Activated naive CD8-positive, alpha-beta T cell treated with anti-CD3 and anti-CD28 coated beads, Interleukin-2, amount 50 U/mL, for 24 hours (primary cell): ENCODE data around the gene SYN1.
A peak's percentile ranks its signal among the peaks of the same experiment; 100 is the strongest.

Experiments used
- ATAC-seq: fragments of 150-1000 bp; cut with Tn5 transposase; one replicate; pipeline ENCODE4 v1.10.0; 2021
- DNase-seq: peaks from one replicate; pipeline ENCODE4 v3.0.0; 2021
- H3K27ac Mint-ChIP-seq: one replicate; pipeline ENCODE4 v1.8.0; 2021; ENCODE audit warnings: mild to moderate bottlenecking, mixed read lengths
- H3K27me3 Mint-ChIP-seq: one replicate; pipeline ENCODE4 v1.8.0; 2021; ENCODE audit warnings: mixed read lengths
- H3K36me3 Mint-ChIP-seq: one replicate; pipeline ENCODE4 v1.8.0; 2021; ENCODE audit warnings: low read depth, mixed read lengths
- H3K4me1 Mint-ChIP-seq: one replicate; pipeline ENCODE4 v1.8.0; 2021; ENCODE audit warnings: mixed read lengths
- H3K4me3 Mint-ChIP-seq: one replicate; pipeline ENCODE4 v1.8.0; 2021; ENCODE audit warnings: mild to moderate bottlenecking, moderate library complexity, mixed read lengths
- H3K9me3 Mint-ChIP-seq: one replicate; pipeline ENCODE4 v1.8.0; 2021; ENCODE audit warnings: mixed read lengths

The SYN1 gene

GRCh38 chrX:47577424-47577823, 42.2 kb downstream of the SYN1 start:
- no peak for ATAC-seq
- Mint-ChIP-seq H3K9me3 (no peaks in the 10 kb centered on the region), H3K27ac (no peak overlapping the region)

GRCh38 chrX:47576021-47576898, 43.4 kb downstream of the SYN1 start:
- Mint-ChIP-seq H3K4me3 (no peak overlapping the region), H3K27ac (no peak overlapping the region), H3K27me3 (peaks cover 8% of the 10 kb centered on the region), H3K4me1 (peaks cover 23% of the 10 kb centered on the region), H3K36me3 (peaks cover 9% of the 10 kb centered on the region), H3K9me3 (no peaks in the 10 kb centered on the region)
- DNase-seq, result no peak
- ATAC-seq, result no peak

More at GRCh38 chrX:47577424-47577823, 42.2 kb downstream of the SYN1 start:
- H3K27me3 Mint-ChIP-seq, result peaks cover 10% of the 10 kb centered on the region
- peaks cover 32% of the 10 kb centered on the region for H3K4me1 Mint-ChIP-seq
- H3K4me3 Mint-ChIP-seq, result no peak overlapping the region
- H3K36me3 Mint-ChIP-seq, result no peaks in the 10 kb centered on the region
- DNase-seq, result no peak

- peaks cover 8% of the 10 kb centered on the region for H3K27me3 Mint-ChIP-seq
- peaks cover 16% of the 10 kb centered on the region for H3K36me3 Mint-ChIP-seq
- H3K4me3 Mint-ChIP-seq, result no peak overlapping the region
- ATAC-seq (no peak), DNase-seq (no peak)
- H3K4me1 Mint-ChIP-seq, result peaks cover 16% of the 10 kb centered on the region
- no peak overlapping the region for H3K27ac Mint-ChIP-seq
- H3K9me3 Mint-ChIP-seq, result no peaks in the 10 kb centered on the region
These were observed 44.9 kb downstream of the SYN1 start for GRCh38 chrX:47574547-47575301.

- Mint-ChIP-seq H3K27ac (no peak overlapping the region), H3K27me3 (peaks cover 8% of the 10 kb centered on the region), H3K36me3 (peaks cover 16% of the 10 kb centered on the region), H3K4me3 (no peak overlapping the region), H3K4me1 (peaks cover 13% of the 10 kb centered on the region), H3K9me3 (no peaks in the 10 kb centered on the region)
- DNase-seq (no peak), ATAC-seq (no peak)
These were observed 45.5 kb downstream of the SYN1 start for GRCh38 chrX:47574076-47574546.

- Mint-ChIP-seq H3K4me3 (peak overlapping the region; percentile 36), H3K27ac (peak overlapping the region; percentile 42), H3K9me3 (no peaks in the 10 kb centered on the region), H3K4me1 (peaks cover 10% of the 10 kb centered on the region), H3K36me3 (peaks cover 16% of the 10 kb centered on the region), H3K27me3 (peaks cover 8% of the 10 kb centered on the region)
- ATAC-seq (no peak), DNase-seq (no peak)
These were observed 46.1 kb downstream of the SYN1 start for GRCh38 chrX:47573341-47574075.

- ATAC-seq (no peak), DNase-seq (no peak)
- H3K27ac Mint-ChIP-seq, result peak overlapping the region; percentile 42
- H3K4me3 Mint-ChIP-seq, result no peak overlapping the region
- peaks cover 8% of the 10 kb centered on the region for H3K27me3 Mint-ChIP-seq
- peaks cover 16% of the 10 kb centered on the region for H3K36me3 Mint-ChIP-seq
- no peaks in the 10 kb centered on the region for H3K9me3 Mint-ChIP-seq
- H3K4me1 Mint-ChIP-seq, result peaks cover 6% of the 10 kb centered on the region
These were observed 46.8 kb downstream of the SYN1 start for GRCh38 chrX:47572773-47573340.

GRCh38 chrX:47571896-47572295, 47.8 kb downstream of the SYN1 start:
- DNase-seq, result no peak
- Mint-ChIP-seq H3K27me3 (peaks cover 6% of the 10 kb centered on the region), H3K4me3 (no peak overlapping the region), H3K36me3 (peaks cover 24% of the 10 kb centered on the region), H3K27ac (no peak overlapping the region), H3K9me3 (no peaks in the 10 kb centered on the region), H3K4me1 (peaks cover 6% of the 10 kb centered on the region)
- no peak for ATAC-seq

- peaks cover 24% of the 10 kb centered on the region for H3K36me3 Mint-ChIP-seq
- peaks cover 6% of the 10 kb centered on the region for H3K4me1 Mint-ChIP-seq
- H3K9me3 Mint-ChIP-seq, result no peaks in the 10 kb centered on the region
- peaks cover 4% of the 10 kb centered on the region for H3K27me3 Mint-ChIP-seq
- DNase-seq, result no peak
- no peak overlapping the region for H3K27ac Mint-ChIP-seq
- ATAC-seq, result no peak
- H3K4me3 Mint-ChIP-seq, result no peak overlapping the region
These were observed 48.4 kb downstream of the SYN1 start for GRCh38 chrX:47571215-47571614.

GRCh38 chrX:47570794-47571193, 48.9 kb downstream of the SYN1 start:
- Mint-ChIP-seq H3K9me3 (no peaks in the 10 kb centered on the region), H3K4me3 (no peak overlapping the region), H3K27me3 (peaks cover 4% of the 10 kb centered on the region), H3K27ac (no peak overlapping the region), H3K4me1 (peaks cover 7% of the 10 kb centered on the region), H3K36me3 (peaks cover 24% of the 10 kb centered on the region)
- ATAC-seq, result no peak
- no peak for DNase-seq

- DNase-seq, result peak; percentile 31
- no peak for ATAC-seq
- Mint-ChIP-seq H3K9me3 (no peaks in the 10 kb centered on the region), H3K36me3 (peaks cover 29% of the 10 kb centered on the region), H3K4me1 (peaks cover 19% of the 10 kb centered on the region), H3K4me3 (no peak overlapping the region), H3K27ac (no peak overlapping the region), H3K27me3 (peaks cover 4% of the 10 kb centered on the region)
These were observed 50.9 kb downstream of the SYN1 start for GRCh38 chrX:47568656-47569295.

GRCh38 chrX:47566841-47567240, 52.8 kb downstream of the SYN1 start:
- ATAC-seq (no peak), DNase-seq (no peak)
- peaks cover 30% of the 10 kb centered on the region for H3K4me1 Mint-ChIP-seq
- no peak overlapping the region for H3K27ac Mint-ChIP-seq
- no peaks in the 10 kb centered on the region for H3K27me3 Mint-ChIP-seq
- peaks cover 32% of the 10 kb centered on the region for H3K36me3 Mint-ChIP-seq
- no peak overlapping the region for H3K4me3 Mint-ChIP-seq
- H3K9me3 Mint-ChIP-seq, result no peaks in the 10 kb centered on the region

GRCh38 chrX:47564438-47565085, 55.1 kb downstream of the SYN1 start:
- Mint-ChIP-seq H3K4me1 (peaks cover 41% of the 10 kb centered on the region), H3K9me3 (no peaks in the 10 kb centered on the region), H3K27ac (peak overlapping the region; percentile 91), H3K27me3 (no peaks in the 10 kb centered on the region), H3K4me3 (peak overlapping the region; percentile 56), H3K36me3 (peaks cover 20% of the 10 kb centered on the region)
- no peak for DNase-seq
- peak; percentile 18 for ATAC-seq

GRCh38 chrX:47563801-47564315, 55.8 kb downstream of the SYN1 start:
- Mint-ChIP-seq H3K27me3 (no peaks in the 10 kb centered on the region), H3K9me3 (no peaks in the 10 kb centered on the region), H3K27ac (peak overlapping the region; percentile 91), H3K4me3 (peak overlapping the region; percentile 56), H3K4me1 (peaks cover 41% of the 10 kb centered on the region), H3K36me3 (peaks cover 20% of the 10 kb centered on the region)
- ATAC-seq (no peak), DNase-seq (no peak)
